ENCODE data around the gene POU4F2.
"Not testable (repeated sequence)": the region's sequence is repeated elsewhere in the genome, so short reads cannot be mapped to it uniquely, and the experiment has no call there.

GRCh38 chr4:146663968-146664311, 25.2 kb downstream of the POU4F2 start:
- TF ChIP-seq CTCF, POLR2A (IDR thresholded peaks at IDR 0.05): not testable (repeated sequence)

Data from ovary (tissue), 3 donors.